Uterus (tissue), 4 donors: ENCODE results near the gene MROH2A. TPM values are rescaled to one million over a fixed set of nuclear protein-coding genes. Genes with fewer than 3 reads are reported as not detected.
"Not testable (repeated sequence)": the region's sequence is repeated elsewhere in the genome, so short reads cannot be mapped to it uniquely, and the experiment has no call there.

ENCODE experiments used
- DNase-seq, 2 donors: peaks; one replicate each; pipeline ENCODE4 v3.0.0-alpha.2; 2019 to 2020
- H3K27ac ChIP-seq, 2 donors: fragments of 200-600 bp; sonication (generic); 1 replicate in 1 of 2; 2 replicates in 1 of 2; pipeline ENCODE4 v1.5.1; 2016 to 2018
- H3K27me3 ChIP-seq, 2 donors: fragments of 200-600 bp; sonication (generic); one replicate each; pipeline ENCODE4 v1.5.1; 2018 to 2019; ENCODE audit warnings: control low read depth in 1 of 2
- H3K36me3 ChIP-seq, 2 donors: fragments of 200-600 bp; sonication (generic); one replicate each; pipeline ENCODE4 v1.5.1; 2019; ENCODE audit warnings: control low read depth in 1 of 2
- H3K4me1 ChIP-seq, 2 donors: fragments of 200-600 bp; sonication (generic); one replicate each; pipeline ENCODE4 v1.5.1; 2018 to 2019; ENCODE audit warnings: control low read depth in 1 of 2
- H3K4me3 ChIP-seq, 2 donors: fragments of 200-600 bp; sonication (generic); 1 replicate in 1 of 2; 2 replicates in 1 of 2; pipeline ENCODE4 v1.5.1; 2018 to 2019; ENCODE audit warnings: mild to moderate bottlenecking in 1 of 2
- H3K9me3 ChIP-seq, 2 donors: fragments of 200-600 bp; sonication (generic); one replicate each; pipeline ENCODE4 v1.5.1; 2019; ENCODE audit warnings: control low read depth in 1 of 2
- CTCF ChIP-seq, 4 experiments: fragments of 200-600 bp in 2 of 4; fragments of 450-650 bp in 2 of 4; sonication (generic) in 2 of 4; IDR thresholded peaks; one replicate each; pipeline ENCODE4 v1.5.1; 2016 to 2019; ENCODE audit warnings: antibody characterized with exemption in 4 of 4, mild to moderate bottlenecking in 2 of 4, moderate library complexity in 1 of 4
- POLR2A ChIP-seq, 2 donors: fragments of 450-650 bp; IDR thresholded peaks; one replicate each; pipeline ENCODE4 v1.6.1; 2016; ENCODE audit warnings: antibody characterized with exemption in 2 of 2, mild to moderate bottlenecking in 1 of 2, moderate library complexity in 1 of 2
- intact Hi-C: fragments of 100-400 bp; cut with DNase I; formaldehyde crosslinking; loops from one replicate; pipeline ENCODE4 v1.15.1; 2023; ENCODE audit warnings: low total_unique reads
- total RNA-seq, 4 donors: library from RNA; depleted of rRNA in 3 of 4; stranded (reverse); fragments of >200 nt in 3 of 4; gene quantifications; one replicate each; pipeline versions ENCODE4 v1.1.0 to v1.2.4, GENCODE V29; 2014 to 2023
- donor health status: DM: yes; HTN: yes; CAD: no.

Gene MROH2A
- total RNA-seq, 4 donors from 2014 or later, result not detected

- TF ChIP-seq CTCF (IDR thresholded peaks at IDR 0.05) (no peak), POLR2A (IDR thresholded peaks at IDR 0.05) (no peak)
- no peak for DNase-seq
- no peak overlapping the region for H3K27ac ChIP-seq
Observed at GRCh38 chr2:233865838-233866237, 87.7 kb downstream of the MROH2A start.

GRCh38 chr2:233866479-233866878 lies 88.3 kb downstream of the MROH2A start:
- intact Hi-C loops, result no loop called here
- no peaks in the 10 kb centered on the region for H3K9me3 ChIP-seq

More at GRCh38 chr2:233865838-233866237, 87.7 kb downstream of the MROH2A start:
- intact Hi-C loops, result no loop called here
- H3K4me1 ChIP-seq, result no peaks in the 10 kb centered on the region
- H3K9me3 ChIP-seq, result no peaks in the 10 kb centered on the region
- no peak overlapping the region for H3K4me3 ChIP-seq
- no peaks in the 10 kb centered on the region for H3K36me3 ChIP-seq
- H3K27me3 ChIP-seq, result peaks cover 0 to 4% of the 10 kb centered on the region in 2 donors

DNA sequence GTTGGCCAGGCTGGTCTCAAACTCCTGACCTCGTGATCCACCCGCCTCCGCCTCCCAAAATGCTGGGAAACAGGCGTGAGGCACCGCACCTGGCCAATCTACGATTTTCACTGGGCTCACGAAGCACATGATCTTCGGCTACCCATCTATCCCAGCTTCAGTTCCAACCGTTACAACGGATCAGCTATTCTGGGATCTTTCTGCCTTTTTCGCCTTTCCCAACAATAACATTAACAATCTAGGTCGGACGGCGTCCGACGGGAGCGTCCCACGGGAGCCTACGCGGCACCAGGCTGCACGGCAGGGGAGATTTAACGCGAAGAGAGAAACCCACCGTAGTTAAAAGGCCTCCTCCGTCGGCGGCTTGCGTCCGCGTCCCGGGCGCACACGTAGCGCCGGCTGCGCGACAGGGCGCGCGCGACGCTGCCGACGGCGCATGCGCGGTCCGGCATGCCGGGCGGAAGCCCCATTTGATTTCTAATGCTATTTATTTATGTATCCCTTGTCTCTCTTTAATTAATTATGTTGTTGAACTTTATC lies 89.9 kb downstream of the MROH2A start, which contains the start of gene MSL3B:
Gene MSL3B (minus strand): TSS at position 394 of the 540 bp plus-strand sequence.
- DNase-seq, result peak in 1 of 2 donors; percentile 18
- Histone ChIP-seq H3K9me3 (no peaks in the 10 kb centered on the region), H3K36me3 (no peaks in the 10 kb centered on the region), H3K4me1 (no peaks in the 10 kb centered on the region), H3K27ac (no peak within 1 kb of the TSS), H3K4me3 (peak within 1 kb of the TSS; percentile 31 to 42), H3K27me3 (peaks cover 0 to 4% of the 10 kb centered on the region in 2 donors)
- intact Hi-C loops, result no loop called here
- TF ChIP-seq CTCF (IDR thresholded peaks at IDR 0.05) (no peak), POLR2A (IDR thresholded peaks at IDR 0.05) (no peak)

More at GRCh38 chr2:233866479-233866878, 88.3 kb downstream of the MROH2A start:
- Histone ChIP-seq H3K36me3 (no peaks in the 10 kb centered on the region), H3K27me3 (peaks cover 0 to 4% of the 10 kb centered on the region in 2 donors), H3K27ac (no peak overlapping the region), H3K4me3 (no peak overlapping the region), H3K4me1 (no peaks in the 10 kb centered on the region)
- no peak for DNase-seq
- TF ChIP-seq POLR2A (IDR thresholded peaks at IDR 0.05) (no peak), CTCF (IDR thresholded peaks at IDR 0.05) (no peak)

DNA sequence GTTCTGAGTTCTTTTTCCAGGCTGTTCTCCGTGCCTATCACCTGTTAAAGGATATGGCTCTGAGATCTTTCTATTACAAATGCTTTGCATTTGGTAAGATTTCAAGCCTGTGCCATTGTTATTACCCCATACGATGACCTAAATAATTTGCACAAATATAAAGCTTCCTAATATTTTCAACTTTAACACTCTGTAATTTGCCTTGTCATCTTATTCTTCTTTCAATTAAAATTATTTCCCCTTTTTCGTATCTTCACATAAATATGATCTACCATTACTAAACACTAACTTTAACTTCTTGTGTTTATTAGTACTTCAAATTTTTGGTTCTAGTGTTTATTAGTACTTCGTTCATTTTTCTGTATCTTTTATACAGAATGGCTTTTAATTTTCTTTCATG lies 93.3 kb downstream of the MROH2A start:
- Histone ChIP-seq H3K27ac (no peak overlapping the region), H3K4me1 (no peaks in the 10 kb centered on the region), H3K4me3 (no peak overlapping the region), H3K9me3 (no peaks in the 10 kb centered on the region), H3K36me3 (no peaks in the 10 kb centered on the region), H3K27me3 (peaks cover 0 to 8% of the 10 kb centered on the region in 2 donors)
- DNase-seq, result no peak
- intact Hi-C loops, result no loop called here
- no peak for TF ChIP-seq POLR2A (IDR thresholded peaks at IDR 0.05)
- no peak for TF ChIP-seq CTCF (IDR thresholded peaks at IDR 0.05)

GRCh38 chr2:233872125-233872524 lies 94.0 kb downstream of the MROH2A start:
- H3K9me3 ChIP-seq, H3K27me3 ChIP-seq, H3K4me3 ChIP-seq, intact Hi-C loops, H3K4me1 ChIP-seq, H3K27ac ChIP-seq, H3K36me3 ChIP-seq, DNase-seq: not testable (repeated sequence)

GRCh38 chr2:233882353-233882752 lies 104.2 kb downstream of the MROH2A start:
- no peak overlapping the region for H3K4me3 ChIP-seq
- intact Hi-C loops, result no loop called here
- no peaks in the 10 kb centered on the region for H3K4me1 ChIP-seq
- no peak for TF ChIP-seq POLR2A (IDR thresholded peaks at IDR 0.05)
- TF ChIP-seq CTCF (IDR thresholded peaks at IDR 0.05), result no peak
- no peak for DNase-seq
- no peaks in the 10 kb centered on the region for H3K27me3 ChIP-seq
- no peak overlapping the region for H3K27ac ChIP-seq
- peaks cover 0 to 3% of the 10 kb centered on the region in 2 donors for H3K9me3 ChIP-seq
- no peaks in the 10 kb centered on the region for H3K36me3 ChIP-seq
